GM18499 (cell line): Measurements from ENCODE around the gene RELN.
"Not testable (repeated sequence)": the region's sequence is repeated elsewhere in the genome, so short reads cannot be mapped to it uniquely, and the experiment has no call there.

Source experiments
- ATAC-seq: cut with Tn5 transposase; IDR thresholded peaks from one replicate; pipeline ENCODE4 v1.9.1; 2021; ENCODE audit warnings: moderate number of reproducible peaks; ENCODE audit not compliant: insufficient read depth, unreplicated experiment

The RELN gene

DNA sequence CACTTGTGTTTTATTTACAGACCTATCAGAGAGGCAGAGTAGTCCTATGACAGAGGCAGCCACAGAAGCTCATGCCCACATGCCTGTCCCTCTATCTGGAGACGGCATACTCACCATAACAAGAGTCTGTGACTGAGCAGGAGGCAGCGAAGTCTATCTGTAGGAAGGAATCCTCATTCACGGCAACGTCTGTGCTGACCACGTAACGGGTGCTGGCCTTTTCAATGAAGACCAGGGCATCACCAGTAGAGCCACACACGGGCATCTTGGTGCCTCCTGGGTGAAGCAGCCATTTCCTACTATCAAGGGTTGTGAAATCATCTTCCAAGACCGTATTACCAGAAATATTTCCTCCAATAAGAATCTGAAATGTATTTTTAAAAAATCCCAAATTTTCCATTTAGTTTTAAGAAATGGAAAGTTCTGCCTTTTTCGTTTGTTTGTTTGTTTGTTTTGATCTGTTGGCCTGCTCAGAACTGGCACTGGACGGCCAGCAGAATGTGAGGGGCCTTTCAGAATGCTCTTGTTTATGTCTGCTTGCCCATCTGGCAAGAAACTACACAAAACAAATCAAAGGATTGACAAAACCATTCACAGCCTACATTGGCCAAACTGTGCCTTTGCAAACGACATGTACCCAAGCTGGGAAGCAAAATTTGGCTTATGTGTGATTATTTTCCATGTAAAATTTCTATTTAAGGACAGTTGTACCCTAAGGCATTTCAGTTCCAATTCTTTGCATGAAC lies 450.3 kb downstream of the RELN start:
- no peak for ATAC-seq

DNA sequence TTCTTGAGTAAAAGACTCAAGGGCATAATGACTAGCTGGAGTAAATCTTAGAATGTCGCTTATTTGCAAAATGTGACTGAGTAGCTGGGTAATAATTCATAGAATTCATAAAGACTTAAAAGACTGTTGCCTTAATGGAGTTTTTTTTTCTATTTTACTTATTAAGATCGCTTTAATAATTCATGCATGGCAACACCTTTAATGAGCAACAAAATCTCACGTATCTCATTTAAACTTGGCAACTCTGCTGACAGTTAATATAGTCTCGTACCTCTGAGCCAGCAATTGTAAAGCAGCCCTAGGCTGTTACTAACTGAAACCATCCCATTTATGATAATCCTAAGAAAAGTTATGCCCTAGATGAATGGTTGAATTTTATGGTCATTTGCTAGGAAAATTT lies 455.7 kb downstream of the RELN start:
- ATAC-seq = no peak

DNA sequence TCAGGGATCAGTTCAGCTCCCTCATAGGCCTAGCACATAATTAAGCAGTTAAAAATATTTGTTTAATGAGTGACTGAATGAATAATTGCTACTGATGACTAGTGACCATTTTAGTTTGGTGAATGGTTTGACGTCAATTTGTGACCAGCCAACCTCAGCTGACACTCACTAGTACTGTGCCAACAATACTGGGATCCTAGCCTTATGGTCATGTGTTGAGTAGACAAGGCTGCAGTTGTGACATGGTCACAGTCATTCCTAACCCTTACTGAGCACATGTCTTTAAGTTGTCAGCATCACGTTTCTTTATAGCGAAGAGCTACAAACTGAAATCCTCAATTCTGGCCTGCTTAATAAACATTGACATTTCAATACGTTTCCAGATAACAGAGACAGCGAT lies 456.5 kb downstream of the RELN start:
- no peak for ATAC-seq

DNA sequence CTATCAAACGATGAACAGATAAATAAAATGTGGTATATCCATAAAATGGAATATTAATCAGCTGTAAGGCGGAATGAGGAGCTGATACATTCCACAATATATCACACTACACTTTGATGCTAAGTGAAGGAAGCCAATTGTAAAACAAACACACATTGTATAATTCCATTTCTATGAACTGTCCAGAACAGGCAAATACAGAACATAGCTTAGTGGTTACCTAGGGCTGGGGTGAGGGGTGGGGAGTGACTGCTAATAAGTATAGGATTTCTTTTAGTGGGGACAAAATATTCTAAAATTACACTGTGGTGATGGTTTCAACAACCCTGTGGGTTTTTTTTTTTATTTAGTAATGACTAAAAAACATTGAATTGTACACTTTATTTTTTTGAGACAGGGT lies 461.3 kb downstream of the RELN start:
- ATAC-seq = no peak

DNA sequence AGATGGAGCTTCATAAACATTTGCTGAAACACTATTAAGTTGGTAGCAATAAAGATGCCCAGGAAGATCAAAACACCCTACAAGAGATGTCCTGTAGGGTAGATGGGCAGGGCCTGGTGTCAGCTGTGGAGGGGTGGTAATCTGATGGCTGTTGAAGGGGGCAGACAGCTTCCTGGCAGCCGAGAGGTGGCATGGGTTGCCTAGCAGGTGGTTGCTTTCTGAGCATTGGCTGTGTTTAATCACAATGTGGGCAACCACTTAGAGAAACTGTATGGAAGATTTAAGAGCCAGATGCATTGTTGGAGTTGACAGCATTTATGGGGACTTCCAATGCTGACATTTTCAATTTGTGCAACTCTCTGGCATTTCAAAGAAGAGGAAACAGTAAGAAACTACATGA lies 463.5 kb downstream of the RELN start:
- ATAC-seq = no peak

DNA sequence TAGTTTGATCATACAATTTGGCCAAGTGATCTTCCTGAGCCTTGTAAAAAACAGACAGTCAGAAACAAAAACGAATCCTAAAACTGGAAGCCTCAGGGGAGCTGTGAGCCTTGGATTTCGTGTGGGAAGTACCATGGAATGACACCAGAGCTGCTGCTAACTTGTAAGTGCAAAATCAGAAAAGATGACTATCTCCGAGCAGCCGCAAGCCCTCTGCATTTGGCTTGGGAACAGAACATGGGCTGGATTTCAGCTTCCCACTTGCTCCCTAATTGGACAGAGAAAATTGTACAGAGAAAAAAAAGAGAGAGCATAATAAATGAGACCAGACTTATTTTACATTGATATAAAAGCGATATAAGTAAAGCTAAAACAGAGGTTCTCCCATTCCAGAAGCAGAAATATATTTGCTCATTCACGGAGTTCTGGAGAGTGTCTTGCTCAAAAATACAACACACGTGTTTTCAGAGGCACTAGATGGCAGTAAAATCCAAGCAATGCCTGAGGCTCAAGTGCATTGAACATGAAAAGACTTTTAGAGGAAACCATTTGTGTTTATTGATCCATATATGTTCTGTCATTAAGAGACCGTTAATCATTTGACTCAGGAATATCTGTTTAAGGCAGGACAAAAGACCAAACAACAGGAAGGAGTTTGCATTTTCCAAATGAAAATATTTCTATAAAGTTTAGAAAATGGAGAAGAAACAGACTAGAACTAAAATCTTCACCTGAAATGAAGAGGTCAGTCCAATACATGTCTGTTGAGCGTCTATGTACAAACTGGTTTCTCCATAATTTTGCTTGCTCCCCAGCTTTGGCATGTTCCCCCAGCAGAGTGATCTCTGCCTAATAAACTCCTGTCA lies 465.2 kb downstream of the RELN start:
- no peak for ATAC-seq

DNA sequence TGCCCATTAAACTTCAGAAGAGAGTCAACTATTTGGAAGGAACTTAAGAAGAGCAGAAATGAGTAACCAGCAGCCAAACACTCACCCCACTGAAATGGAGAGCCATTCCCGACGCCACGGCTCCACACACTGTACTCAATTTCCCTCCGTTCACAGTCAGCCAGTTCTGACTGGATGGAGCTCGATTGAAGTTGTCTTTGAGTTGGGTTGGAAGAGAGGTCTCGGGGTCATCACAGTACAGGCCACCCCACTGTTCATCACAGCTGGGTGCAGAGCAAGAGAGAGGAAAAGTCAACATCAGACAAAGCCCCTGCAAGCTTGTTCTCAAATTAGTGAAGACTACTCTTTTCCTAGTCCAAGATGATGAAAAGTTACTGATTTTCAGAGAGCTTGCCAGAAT lies 467.5 kb downstream of the RELN start:
- ATAC-seq = no peak

DNA sequence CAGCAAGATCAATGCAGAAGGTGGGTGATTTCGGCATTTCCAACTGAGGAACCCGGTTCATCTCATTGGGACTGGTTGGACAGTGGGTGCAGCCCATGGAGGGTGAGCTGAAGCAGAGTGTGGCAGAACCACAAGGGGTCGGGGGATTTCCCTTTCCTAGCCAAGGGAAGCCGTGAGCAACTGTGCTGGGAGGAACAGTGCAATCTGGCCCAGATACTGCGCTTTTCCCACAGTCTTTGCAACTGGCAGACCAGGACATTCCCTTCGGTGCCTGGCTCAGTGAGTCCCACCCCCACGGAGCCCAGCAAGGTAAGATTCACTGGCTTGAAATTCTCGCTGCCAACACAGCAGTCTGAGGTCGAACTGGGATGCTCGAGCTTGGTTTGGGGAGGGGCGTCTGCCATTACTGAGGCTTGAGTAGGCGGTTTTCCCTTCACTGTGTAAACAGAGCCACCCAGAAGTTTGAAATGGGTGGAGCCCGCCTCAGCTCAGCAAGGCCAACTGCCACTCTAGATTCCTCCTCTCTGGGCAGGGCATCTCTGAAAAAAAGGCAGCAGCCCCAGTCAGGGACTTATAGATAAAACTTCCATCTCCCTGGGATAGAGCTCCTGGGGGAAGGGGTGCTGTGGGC lies 484.8 kb downstream of the RELN start:
- no peak for ATAC-seq

DNA sequence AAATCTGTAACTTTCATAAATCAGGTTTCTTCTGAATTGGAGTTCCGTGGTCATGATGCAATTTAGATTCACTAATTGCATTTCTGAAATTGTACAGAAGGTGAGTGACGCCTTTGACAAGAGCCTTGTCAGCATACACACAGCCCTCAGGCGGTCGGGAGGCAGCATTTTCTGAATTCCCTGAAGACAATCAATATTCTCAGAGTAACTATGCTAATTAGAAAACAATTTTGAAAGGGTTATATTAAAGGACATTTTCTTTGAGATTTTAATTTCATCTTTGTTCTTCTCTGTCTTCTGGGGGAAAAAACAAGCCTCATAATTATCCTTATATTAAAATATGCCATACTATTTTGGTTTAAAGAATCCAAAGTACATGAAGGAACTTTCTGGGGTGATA lies 488.3 kb downstream of the RELN start:
- no peak for ATAC-seq

DNA sequence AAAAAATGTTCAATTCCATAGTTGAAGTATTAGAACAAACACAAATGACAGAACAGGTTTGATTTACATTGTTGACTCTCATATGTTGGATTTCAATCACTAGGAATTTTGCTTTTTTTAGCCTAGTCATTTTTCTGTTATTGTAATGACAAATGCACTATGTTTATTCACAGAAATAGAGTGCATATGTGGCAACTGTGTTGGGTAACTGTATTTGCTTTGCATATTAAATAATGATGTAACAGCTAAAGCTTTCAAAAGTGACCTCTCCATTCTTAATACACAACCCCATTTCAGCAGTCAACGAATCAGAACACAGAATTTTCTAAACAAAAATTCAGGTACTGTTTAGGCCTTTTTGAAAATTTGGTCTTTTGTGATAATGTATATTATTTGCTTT lies 489.5 kb downstream of the RELN start:
- ATAC-seq = no peak

DNA sequence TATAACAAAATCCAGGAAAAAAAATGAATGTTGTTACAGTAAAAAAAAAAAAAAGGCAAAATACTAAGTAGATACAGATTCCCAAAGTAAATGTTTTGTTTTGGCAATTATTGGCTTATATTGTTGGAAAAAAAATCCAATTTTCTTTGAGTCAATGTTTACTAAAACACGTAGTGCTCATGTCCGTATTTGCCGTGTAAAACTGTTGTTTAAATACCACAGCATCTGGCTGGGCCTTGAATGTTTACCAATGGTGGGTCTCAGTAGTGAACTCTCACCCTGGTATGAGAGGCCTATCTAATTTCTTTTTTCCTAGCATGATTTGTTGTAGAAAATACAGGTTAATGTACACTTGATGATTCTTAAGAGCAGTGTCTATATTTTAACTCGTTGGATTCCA lies 502.0 kb downstream of the RELN start:
- ATAC-seq = no peak

DNA sequence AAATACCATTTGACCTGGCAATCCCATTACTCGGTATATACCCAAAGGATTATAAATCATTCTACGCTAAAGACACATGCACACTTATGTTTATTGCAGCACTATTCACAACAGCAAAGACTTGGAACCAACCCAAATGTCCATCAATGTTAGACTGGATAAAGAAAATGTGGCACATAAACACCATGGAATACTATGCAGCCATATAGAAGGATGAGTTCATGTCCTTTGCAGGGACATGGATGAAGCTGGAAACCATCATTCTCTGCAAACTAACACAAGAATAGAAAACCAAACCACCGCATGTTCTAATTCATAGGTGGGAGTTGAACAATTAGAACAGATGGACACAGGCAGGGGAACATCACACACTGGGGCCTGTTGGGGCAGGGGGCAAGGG lies 502.6 kb downstream of the RELN start:
- ATAC-seq = not testable (repeated sequence)

DNA sequence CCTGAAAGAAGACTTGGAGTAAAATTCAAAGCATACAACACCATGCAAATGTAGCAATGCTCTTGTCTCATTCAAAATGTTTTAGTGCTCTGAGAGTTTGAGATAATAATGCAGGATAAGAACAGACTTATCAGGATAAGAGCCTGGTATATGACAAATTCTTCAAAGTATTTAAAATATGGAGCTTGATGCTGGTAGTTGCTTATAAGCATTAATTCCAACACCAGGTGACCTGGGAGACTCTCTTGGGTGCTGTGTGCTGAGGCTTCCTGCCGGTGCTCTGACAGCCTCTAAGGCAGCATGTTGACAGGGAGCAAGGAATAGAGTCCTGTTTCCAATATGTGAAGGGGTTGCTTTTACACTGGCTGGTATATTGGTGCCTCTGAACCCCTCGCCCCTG lies 508.7 kb downstream of the RELN start:
- no peak for ATAC-seq

DNA sequence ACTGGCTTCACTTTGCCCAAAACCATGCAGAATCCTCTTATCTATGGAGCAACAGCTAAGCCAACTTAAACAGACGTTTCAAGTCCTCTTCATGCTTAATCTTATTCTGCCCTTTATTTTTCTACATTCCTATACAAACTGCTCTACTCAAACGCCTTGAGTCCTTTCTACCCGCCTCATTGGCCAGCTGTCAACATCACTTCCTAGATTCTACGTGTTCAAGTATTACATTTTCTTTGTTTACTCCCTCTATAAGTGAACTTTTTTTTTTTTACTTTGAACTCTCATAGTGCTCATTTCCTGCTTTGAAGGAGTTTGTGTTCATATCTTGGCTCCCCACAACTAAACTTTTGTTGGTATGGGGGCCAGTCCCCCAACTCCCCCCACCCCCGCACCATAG lies 514.5 kb downstream of the RELN start:
- no peak for ATAC-seq

DNA sequence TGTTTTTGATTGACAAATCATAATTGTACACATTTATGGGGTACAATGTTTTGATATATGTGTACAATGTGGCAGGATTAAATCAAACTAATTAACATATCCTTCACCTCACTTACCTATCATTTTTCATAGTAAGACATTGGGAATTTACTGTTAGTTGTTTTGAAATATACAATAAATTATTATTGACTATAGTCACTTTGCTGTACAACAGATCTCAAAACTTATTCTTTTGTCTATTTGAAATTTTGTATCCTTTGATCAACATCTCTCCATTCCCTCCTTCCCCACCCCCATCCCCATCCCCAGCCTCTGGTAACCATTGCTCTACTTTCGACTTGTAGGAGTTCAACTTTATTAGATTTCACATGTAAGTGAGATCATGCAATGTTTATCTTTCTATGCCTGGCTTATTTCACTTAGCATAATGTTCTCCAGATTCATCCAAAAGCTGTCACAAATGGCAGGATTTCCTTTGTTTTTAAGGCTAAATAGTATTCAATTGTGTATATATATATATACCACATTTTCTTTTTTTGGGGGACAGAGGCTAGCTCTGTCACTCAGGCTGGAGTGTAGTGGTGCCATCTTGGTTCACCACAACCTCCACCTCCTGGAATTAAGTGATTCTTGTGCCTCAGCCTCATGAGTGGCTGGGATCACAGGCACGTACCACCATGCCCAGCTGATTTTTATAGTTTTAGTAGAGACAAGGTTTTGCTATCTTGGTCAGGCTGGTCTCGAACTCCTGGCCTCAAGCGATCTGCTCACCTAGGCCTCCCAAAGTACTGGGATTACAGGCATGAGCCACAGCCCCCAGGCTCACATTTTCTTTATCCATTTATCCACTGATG lies 520.1 kb downstream of the RELN start:
- ATAC-seq = no peak

DNA sequence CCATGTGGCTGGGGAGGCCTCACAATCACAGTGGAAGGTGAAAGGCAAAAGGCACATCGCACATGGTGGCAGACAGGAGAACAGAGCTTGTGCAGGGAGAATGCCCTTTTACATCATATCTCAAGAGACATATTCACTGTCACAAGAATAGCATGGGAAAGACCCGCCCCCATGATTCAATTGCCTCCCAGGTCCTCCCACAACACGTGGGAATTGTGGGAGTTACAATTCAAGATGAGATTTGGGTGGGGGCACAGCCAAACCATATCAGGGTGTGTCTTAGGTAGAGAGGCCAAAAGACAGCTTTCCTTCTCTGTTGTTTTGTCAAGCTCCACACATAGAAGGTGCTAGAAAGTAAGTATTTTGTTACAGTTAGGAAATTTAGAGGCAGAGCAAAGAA lies 522.6 kb downstream of the RELN start:
- ATAC-seq = no peak

DNA sequence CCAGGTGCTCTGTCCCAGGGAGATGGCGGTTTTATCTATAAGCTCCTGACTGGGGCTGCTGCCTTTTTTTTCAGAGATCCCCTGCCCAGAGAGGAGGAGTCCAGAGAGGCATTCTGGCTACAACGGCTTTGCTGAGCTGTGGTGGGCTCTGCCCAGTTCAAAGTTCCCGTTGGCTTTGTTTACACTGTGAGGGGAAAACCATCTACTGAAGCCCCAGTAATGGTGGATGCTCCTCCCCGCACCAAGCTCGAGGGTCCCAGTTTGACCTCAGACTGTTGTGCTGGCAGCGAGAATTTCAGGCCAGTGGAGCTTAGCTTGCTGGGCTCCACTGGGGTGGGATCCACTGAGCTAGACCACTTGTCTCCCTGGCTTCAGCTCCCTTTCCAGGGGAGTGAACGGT lies 527.1 kb downstream of the RELN start:
- ATAC-seq = no peak

DNA sequence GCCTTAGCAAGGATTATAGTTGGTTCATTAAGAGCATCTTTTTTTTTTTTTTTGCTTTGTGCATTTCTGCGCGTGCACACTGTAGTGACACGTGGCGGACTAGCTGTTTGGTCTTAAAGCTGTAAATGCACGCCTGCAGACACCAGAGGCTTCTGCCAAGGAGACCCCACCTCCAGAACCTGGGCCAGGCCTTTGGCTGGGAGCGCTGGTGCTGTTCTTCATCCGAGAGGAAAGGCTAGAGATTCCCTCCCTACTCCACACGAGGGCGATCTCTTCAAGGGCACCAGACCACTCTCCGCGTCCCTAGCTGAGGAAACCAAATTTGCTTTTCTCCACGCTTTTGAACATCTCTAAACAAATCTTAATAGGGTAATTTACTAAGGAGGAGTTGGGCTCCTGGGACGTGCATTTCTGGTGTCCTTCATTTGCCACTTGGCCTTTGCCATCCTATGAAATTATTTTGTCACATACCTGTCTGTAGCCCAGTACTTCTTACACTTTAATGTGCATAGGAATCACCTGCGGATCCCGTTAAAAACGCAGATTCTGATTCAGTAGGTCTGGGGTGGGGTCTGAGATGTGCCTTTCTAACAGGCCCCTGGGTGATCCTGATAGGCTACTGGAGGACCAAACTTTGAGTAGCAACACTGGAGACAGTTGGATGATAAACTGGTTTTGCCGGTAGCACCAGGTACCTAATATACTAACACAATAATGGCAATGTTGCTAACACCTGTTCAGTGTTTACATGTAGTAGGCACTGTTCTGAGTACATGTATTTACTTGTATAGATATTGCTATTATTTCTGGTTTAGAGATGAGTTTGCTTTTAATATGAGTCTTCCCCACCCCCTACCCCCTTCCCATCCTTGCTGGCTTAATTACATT lies 542.1 kb downstream of the RELN start:
- no peak for ATAC-seq

DNA sequence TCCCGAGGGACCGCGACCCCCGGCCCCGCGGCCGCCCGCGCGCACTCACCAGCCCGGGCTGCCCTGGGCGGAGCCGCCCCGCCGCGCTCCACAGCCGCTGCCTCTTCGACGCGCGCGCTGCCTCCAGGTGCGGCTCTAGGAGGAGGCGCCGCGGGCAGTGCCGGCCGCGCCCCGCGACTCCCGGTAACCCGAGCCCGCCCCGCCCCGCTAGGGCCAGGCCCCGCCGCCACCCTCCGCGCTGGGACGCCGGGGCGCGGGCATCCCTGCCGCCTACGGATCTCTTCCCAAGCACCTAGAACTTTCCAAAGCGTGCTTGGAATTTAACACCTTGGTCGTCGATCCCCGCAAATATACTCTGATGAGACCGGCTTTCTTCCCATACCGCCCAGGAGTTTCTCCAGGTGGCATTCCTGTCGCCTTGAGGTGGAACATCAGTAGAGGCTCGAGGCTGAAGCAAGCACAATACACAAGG lies 543.4 kb downstream of the RELN start, which contains the start of gene SLC26A5:
TSS of gene SLC26A5 (minus strand) at position 159 of the 472 bp plus-strand sequence. CDS start 24,693 bp downstream, outside the sequence.
- ATAC-seq = no peak
